HEK293 (cell line): ENCODE results near the gene OR5AU1.

ENCODE experiments used
- CTCF ChIP-seq: fragments of 450-650 bp; formaldehyde crosslinking; IDR thresholded peaks from 2 replicates; pipeline ENCODE4 v1.5.1; 2016; ENCODE audit warnings: missing biosample characterization, missing genetic modification characterization
- EGR2 ChIP-seq: fragments of 450-650 bp; formaldehyde crosslinking; IDR thresholded peaks from 2 replicates; pipeline ENCODE4 v1.5.1; 2016; ENCODE audit warnings: low read depth, missing biosample characterization, missing genetic modification characterization
- ELK4 ChIP-seq: IDR thresholded peaks from 2 replicates; pipeline ENCODE4 v1.6.1; 2011; ENCODE audit warnings: mild to moderate bottlenecking, low read depth, low read length, borderline replicate concordance
- REST ChIP-seq: fragments of 450-650 bp; formaldehyde crosslinking; IDR thresholded peaks from 2 replicates; pipeline ENCODE4 v1.5.1; 2016; ENCODE audit warnings: missing biosample characterization, missing genetic modification characterization
- TCF7L2 ChIP-seq: IDR thresholded peaks from 2 replicates; pipeline ENCODE4 v1.6.1; 2011; ENCODE audit warnings: low read depth, mild to moderate bottlenecking, inconsistent platforms, low read length, moderate library complexity, borderline replicate concordance
- YY1 ChIP-seq: fragments of 450-650 bp; formaldehyde crosslinking; IDR thresholded peaks from 2 replicates; pipeline ENCODE4 v1.5.1; 2018; ENCODE audit warnings: missing biosample characterization, missing genetic modification characterization
- ZBTB6 ChIP-seq: fragments of 450-650 bp; formaldehyde crosslinking; IDR thresholded peaks from 2 replicates; pipeline ENCODE4 v1.5.1; 2017; ENCODE audit warnings: missing biosample characterization, missing genetic modification characterization
- ZNF10 ChIP-seq: fragments of 450-650 bp; formaldehyde crosslinking; IDR thresholded peaks from 2 replicates; pipeline ENCODE4 v1.5.1; 2017; ENCODE audit warnings: missing biosample characterization, missing genetic modification characterization
- ZNF114 ChIP-seq: fragments of 450-650 bp; formaldehyde crosslinking; IDR thresholded peaks from 2 replicates; pipeline ENCODE4 v1.5.0; 2017; ENCODE audit warnings: missing biosample characterization, missing genetic modification characterization
- ZNF121 ChIP-seq: fragments of 450-650 bp; formaldehyde crosslinking; IDR thresholded peaks from 2 replicates; pipeline ENCODE4 v1.5.1; 2016; ENCODE audit warnings: missing biosample characterization, missing genetic modification characterization
- ZNF341 ChIP-seq: fragments of 450-650 bp; formaldehyde crosslinking; IDR thresholded peaks from 2 replicates; pipeline ENCODE4; 2016; ENCODE audit warnings: low read depth, missing biosample characterization, missing genetic modification characterization
- ZNF416 ChIP-seq: fragments of 450-650 bp; formaldehyde crosslinking; IDR thresholded peaks from 2 replicates; pipeline ENCODE4 v1.5.1; 2016; ENCODE audit warnings: missing biosample characterization, missing genetic modification characterization
- ZNF837 ChIP-seq: fragments of 450-650 bp; formaldehyde crosslinking; IDR thresholded peaks from 2 replicates; pipeline ENCODE4 v1.5.1; 2016; ENCODE audit warnings: missing biosample characterization, missing genetic modification characterization

GRCh38 chr14:21113369-21113768 is 42.5 kb downstream of the OR5AU1 start:
- TF ChIP-seq TCF7L2 (no peak), ELK4 (no peak), ZNF837 (no peak), REST (no peak), ZNF10 (no peak), ZNF121 (no peak), CTCF (tag by site-specific recombination) (no peak), ZNF114 (tag by site-specific recombination) (no peak), ZNF341 (tag by site-specific recombination) (no peak), EGR2 (tag by site-specific recombination) (no peak), ZBTB6 (no peak), YY1 (no peak), ZNF416 (tag by site-specific recombination) (no peak)
